ENCODE results near the gene ATP10B.
"Not testable (repeated sequence)": the region's sequence is repeated elsewhere in the genome, so short reads cannot be mapped to it uniquely, and the experiment has no call there.

Gene ATP10B

GRCh38 chr5:160887780-160888179, 35.8 kb upstream of the ATP10B start:
- Histone ChIP-seq H3K4me1 (ENCODE audit: control insufficient read depth, insufficient read depth, low read depth, low read length) (no peaks in the 10 kb centered on the region), H3K18ac (ENCODE audit: low read depth in 1 of 2, low read length in 2 of 2) (no peak overlapping the region), H3K4ac (ENCODE audit: low read depth in 1 of 2, low read length in 2 of 2) (no peak overlapping the region), H2AFZ (ENCODE audit: low read depth, low read length) (no peak overlapping the region), H4K8ac (ENCODE audit: low read length) (no peak overlapping the region), H2BK12ac (ENCODE audit: low read length in 2 of 2) (no peak overlapping the region), H3K36me3 (ENCODE audit: control insufficient read depth in 1 of 2, insufficient read depth in 2 of 2, low read depth in 1 of 2, low read length in 2 of 2) (no peaks in the 10 kb centered on the region), H3K27ac (ENCODE audit: low read length, poor library complexity, severe bottlenecking) (no peak overlapping the region), H3K14ac (ENCODE audit: low read length in 2 of 2) (no peak overlapping the region), H3K9me3 (ENCODE audit: control insufficient read depth, low read length) (peaks cover 3% of the 10 kb centered on the region), H3K4me2 (ENCODE audit: low read length, poor library complexity, severe bottlenecking) (no peak overlapping the region), H4K91ac (ENCODE audit: low read length) (no peak overlapping the region), H3K4me3 (ENCODE audit: insufficient read depth in 1 of 2, low read depth in 1 of 2, low read length in 2 of 2) (no peak overlapping the region), H2BK15ac (ENCODE audit: low read depth, poor library complexity, severe bottlenecking) (no peak overlapping the region), H2AK5ac (ENCODE audit: low read length, severe bottlenecking) (no peak overlapping the region), H3K23ac (ENCODE audit: low read length in 2 of 2) (no peak overlapping the region), H3K79me1 (replicated peaks; ENCODE audit: low read length, poor library complexity, severe bottlenecking) (no peaks in the 10 kb centered on the region), H2BK5ac (ENCODE audit: low read depth, low read length, poor library complexity, severe bottlenecking) (no peak overlapping the region), H3K9ac (ENCODE audit: low read length) (no peak overlapping the region), H2BK120ac (ENCODE audit: low read depth, low read length) (no peak overlapping the region), H3K27me3 (ENCODE audit: control insufficient read depth in 1 of 2, insufficient read depth in 1 of 2, low read length in 2 of 2) (no peaks in the 10 kb centered on the region)
- no peak for DNase-seq
- WGBS: 75% methylated on average over 3 of the region's 3 CpGs

DNA sequence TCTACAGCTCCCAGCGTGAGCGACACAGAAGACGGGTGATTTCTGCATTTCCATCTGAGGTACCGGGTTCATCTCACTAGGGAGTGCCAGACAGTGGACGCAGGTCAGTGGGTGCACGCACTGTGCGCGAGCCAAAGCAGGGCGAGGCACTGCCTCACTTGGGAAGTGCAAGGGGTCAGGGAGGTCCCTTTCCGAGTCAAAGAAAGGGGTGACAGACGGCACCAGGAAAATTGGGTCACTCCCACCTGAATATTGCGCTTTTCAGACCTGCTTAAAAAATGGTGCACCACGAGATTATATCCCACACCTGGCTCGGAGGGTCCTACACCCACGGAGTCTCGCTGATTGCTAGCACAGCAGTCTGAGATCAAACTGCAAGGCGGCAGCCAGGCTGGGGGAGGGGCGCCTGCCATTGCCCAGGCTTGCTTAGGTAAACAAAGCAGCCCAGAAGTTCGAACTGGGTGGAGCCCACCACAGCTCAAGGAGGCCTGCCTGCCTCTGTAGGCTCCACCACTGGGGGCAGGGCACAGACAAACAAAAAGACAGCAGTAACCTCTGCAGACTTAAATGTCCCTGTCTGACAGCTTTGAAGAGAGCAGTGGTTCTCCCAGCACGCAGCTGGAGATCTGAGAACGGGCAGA, 21.7 kb upstream of the ATP10B start:
- not testable (repeated sequence) for H3K9me3 ChIP-seq (ENCODE audit: control insufficient read depth, low read length); H2AK5ac ChIP-seq (ENCODE audit: low read length, severe bottlenecking); H3K4me2 ChIP-seq (ENCODE audit: low read length, poor library complexity, severe bottlenecking); H3K4ac ChIP-seq (ENCODE audit: low read depth in 1 of 2, low read length in 2 of 2); H3K79me1 ChIP-seq (replicated peaks; ENCODE audit: low read length, poor library complexity, severe bottlenecking); H3K36me3 ChIP-seq (ENCODE audit: control insufficient read depth in 1 of 2, insufficient read depth in 2 of 2, low read depth in 1 of 2, low read length in 2 of 2); H3K18ac ChIP-seq (ENCODE audit: low read depth in 1 of 2, low read length in 2 of 2); H4K8ac ChIP-seq (ENCODE audit: low read length); H2BK12ac ChIP-seq (ENCODE audit: low read length in 2 of 2); H2BK120ac ChIP-seq (ENCODE audit: low read depth, low read length); H3K4me3 ChIP-seq (ENCODE audit: insufficient read depth in 1 of 2, low read depth in 1 of 2, low read length in 2 of 2); H3K14ac ChIP-seq (ENCODE audit: low read length in 2 of 2); H3K9ac ChIP-seq (ENCODE audit: low read length); H2BK5ac ChIP-seq (ENCODE audit: low read depth, low read length, poor library complexity, severe bottlenecking); H2AFZ ChIP-seq (ENCODE audit: low read depth, low read length); H4K91ac ChIP-seq (ENCODE audit: low read length); H3K23ac ChIP-seq (ENCODE audit: low read length in 2 of 2); DNase-seq; H3K27me3 ChIP-seq (ENCODE audit: control insufficient read depth in 1 of 2, insufficient read depth in 1 of 2, low read length in 2 of 2); H3K27ac ChIP-seq (ENCODE audit: low read length, poor library complexity, severe bottlenecking); H3K4me1 ChIP-seq (ENCODE audit: control insufficient read depth, insufficient read depth, low read depth, low read length); H2BK15ac ChIP-seq (ENCODE audit: low read depth, poor library complexity, severe bottlenecking)
- 33% methylated on average over 13 of the region's 21 CpGs for WGBS

- no peak overlapping the region for H3K4ac ChIP-seq (ENCODE audit: low read depth in 1 of 2, low read length in 2 of 2)
- H3K9ac ChIP-seq (ENCODE audit: low read length): no peak overlapping the region
- 0% methylated on average over 1 of the region's 4 CpGs for WGBS
- no peaks in the 10 kb centered on the region for H3K27me3 ChIP-seq (ENCODE audit: control insufficient read depth in 1 of 2, insufficient read depth in 1 of 2, low read length in 2 of 2)
- H2BK12ac ChIP-seq (ENCODE audit: low read length in 2 of 2): no peak overlapping the region
- no peak overlapping the region for H3K4me2 ChIP-seq (ENCODE audit: low read length, poor library complexity, severe bottlenecking)
- no peak for DNase-seq
- H2BK5ac ChIP-seq (ENCODE audit: low read depth, low read length, poor library complexity, severe bottlenecking): no peak overlapping the region
- no peak overlapping the region for H3K18ac ChIP-seq (ENCODE audit: low read depth in 1 of 2, low read length in 2 of 2)
- no peak overlapping the region for H3K27ac ChIP-seq (ENCODE audit: low read length, poor library complexity, severe bottlenecking)
- no peaks in the 10 kb centered on the region for H3K36me3 ChIP-seq (ENCODE audit: control insufficient read depth in 1 of 2, insufficient read depth in 2 of 2, low read depth in 1 of 2, low read length in 2 of 2)
- H3K9me3 ChIP-seq (ENCODE audit: control insufficient read depth, low read length): no peaks in the 10 kb centered on the region
- no peaks in the 10 kb centered on the region for H3K4me1 ChIP-seq (ENCODE audit: control insufficient read depth, insufficient read depth, low read depth, low read length)
- no peaks in the 10 kb centered on the region for H3K79me1 ChIP-seq (replicated peaks; ENCODE audit: low read length, poor library complexity, severe bottlenecking)
- no peak overlapping the region for H2BK120ac ChIP-seq (ENCODE audit: low read depth, low read length)
- no peak overlapping the region for H3K23ac ChIP-seq (ENCODE audit: low read length in 2 of 2)
- H2AK5ac ChIP-seq (ENCODE audit: low read length, severe bottlenecking): no peak overlapping the region
- no peak overlapping the region for H2BK15ac ChIP-seq (ENCODE audit: low read depth, poor library complexity, severe bottlenecking)
- no peak overlapping the region for H4K8ac ChIP-seq (ENCODE audit: low read length)
- H2AFZ ChIP-seq (ENCODE audit: low read depth, low read length): no peak overlapping the region
- H3K14ac ChIP-seq (ENCODE audit: low read length in 2 of 2): no peak overlapping the region
- H3K4me3 ChIP-seq (ENCODE audit: insufficient read depth in 1 of 2, low read depth in 1 of 2, low read length in 2 of 2): no peak overlapping the region
- no peak overlapping the region for H4K91ac ChIP-seq (ENCODE audit: low read length)
Measured at GRCh38 chr5:160869989-160870521, 18.0 kb upstream of the ATP10B start.

DNA sequence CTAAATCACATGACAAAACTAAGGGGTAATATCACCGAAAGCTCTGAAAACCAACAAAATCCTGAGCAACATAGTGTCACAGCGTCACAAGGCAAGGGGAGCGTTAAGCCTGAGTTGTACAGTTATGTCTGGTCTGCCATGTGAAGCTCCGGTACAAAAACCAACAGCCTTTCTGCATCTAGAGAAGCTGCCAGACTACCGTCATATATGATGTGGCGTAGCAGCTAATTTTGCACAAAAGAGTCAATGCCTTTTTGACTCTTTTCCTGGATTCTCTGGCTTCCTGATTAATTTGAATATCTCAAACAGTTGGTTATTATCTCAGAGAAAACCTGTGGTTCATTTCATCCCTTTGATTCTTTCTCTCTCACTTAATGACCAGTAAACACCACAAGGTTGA, 16.0 kb upstream of the ATP10B start:
- Histone ChIP-seq H2AFZ (ENCODE audit: low read depth, low read length) (no peak overlapping the region), H3K4me2 (ENCODE audit: low read length, poor library complexity, severe bottlenecking) (no peak overlapping the region), H2BK15ac (ENCODE audit: low read depth, poor library complexity, severe bottlenecking) (no peak overlapping the region), H3K27ac (ENCODE audit: low read length, poor library complexity, severe bottlenecking) (no peak overlapping the region), H3K4me3 (ENCODE audit: insufficient read depth in 1 of 2, low read depth in 1 of 2, low read length in 2 of 2) (no peak overlapping the region), H2BK5ac (ENCODE audit: low read depth, low read length, poor library complexity, severe bottlenecking) (no peak overlapping the region), H3K36me3 (ENCODE audit: control insufficient read depth in 1 of 2, insufficient read depth in 2 of 2, low read depth in 1 of 2, low read length in 2 of 2) (no peaks in the 10 kb centered on the region), H2BK12ac (ENCODE audit: low read length in 2 of 2) (no peak overlapping the region), H3K79me1 (replicated peaks; ENCODE audit: low read length, poor library complexity, severe bottlenecking) (no peaks in the 10 kb centered on the region), H3K27me3 (ENCODE audit: control insufficient read depth in 1 of 2, insufficient read depth in 1 of 2, low read length in 2 of 2) (no peaks in the 10 kb centered on the region), H4K91ac (ENCODE audit: low read length) (no peak overlapping the region), H3K9me3 (ENCODE audit: control insufficient read depth, low read length) (peaks cover 5% of the 10 kb centered on the region), H3K4ac (ENCODE audit: low read depth in 1 of 2, low read length in 2 of 2) (no peak overlapping the region), H2AK5ac (ENCODE audit: low read length, severe bottlenecking) (no peak overlapping the region), H2BK120ac (ENCODE audit: low read depth, low read length) (no peak overlapping the region), H3K14ac (ENCODE audit: low read length in 2 of 2) (no peak overlapping the region), H3K9ac (ENCODE audit: low read length) (no peak overlapping the region), H3K23ac (ENCODE audit: low read length in 2 of 2) (no peak overlapping the region), H4K8ac (ENCODE audit: low read length) (no peak overlapping the region), H3K4me1 (ENCODE audit: control insufficient read depth, insufficient read depth, low read depth, low read length) (no peaks in the 10 kb centered on the region), H3K18ac (ENCODE audit: low read depth in 1 of 2, low read length in 2 of 2) (no peak overlapping the region)
- WGBS: 88% methylated on average over 6 of the region's 6 CpGs
- no peak for DNase-seq

Measured in mesenchymal stem cell (in vitro differentiated cells and primary cell).